ENCODE results near the gene BNIPL. TPM values are rescaled to one million over a fixed set of nuclear protein-coding genes. Genes with fewer than 3 reads are reported as not detected.
A peak's percentile ranks its signal among the peaks of the same experiment; 100 is the strongest.

Gene BNIPL
- total and polyA plus RNA-seq, 2 of the 13 experiments (the other 11 are each of a cell fraction or from before 2014, with no cell fraction given) = 0.40 to 1.1 TPM

- TF ChIP-seq ZHX2 (IDR thresholded peaks at IDR 0.05; ENCODE audit: low read depth) = peak; percentile 64; the same call in 1 of the 2 replicates
- TF ChIP-seq ZHX2 (CRISPR knock-in tag; IDR thresholded peaks at IDR 0.05; ENCODE audit: borderline replicate concordance) = 0 out of 2 replicates have a peak, but pooled peaks have one; percentile 39
- peak; percentile 55; the same call in 1 of the 2 replicates for TF ChIP-seq TARDBP (CRISPR knock-in tag; IDR thresholded peaks at IDR 0.05)
- no peak for TF ChIP-seq XRCC5 (optimal IDR thresholded peaks at IDR 0.05; ENCODE audit: low read length)
- TF ChIP-seq ZBTB43 (CRISPR knock-in tag; conservative IDR thresholded peaks at IDR 0.05) = 0 out of 2 replicates have a peak, but pooled peaks have one; percentile 62
- TF ChIP-seq SRF (IDR thresholded peaks at IDR 0.05; ENCODE audit: low read depth, low read length) = no peak
- no peak for TF ChIP-seq ZBTB7A (CRISPR knock-in tag; IDR thresholded peaks at IDR 0.05)
- TF ChIP-seq ZNF512B (CRISPR knock-in tag; IDR thresholded peaks at IDR 0.05; ENCODE audit: borderline replicate concordance) = no peak
- peak; percentile 51; the same call in 1 of the 2 replicates for TF ChIP-seq KDM3A (CRISPR knock-in tag; IDR thresholded peaks at IDR 0.05; ENCODE audit: low read depth)
- peak; percentile 34; the same call in 1 of the 2 replicates for TF ChIP-seq ZNF263 (CRISPR knock-in tag; IDR thresholded peaks at IDR 0.05)
- TF ChIP-seq GTF3A (CRISPR knock-in tag; conservative IDR thresholded peaks at IDR 0.05) = peak; percentile 87; the same call in 1 of the 2 replicates
- TF ChIP-seq YY1 (IDR thresholded peaks at IDR 0.05; ENCODE audit: insufficient read depth, insufficient replicate concordance, low read depth, low read length) = peak; percentile 73
- TF ChIP-seq TAF15 (IDR thresholded peaks at IDR 0.05; ENCODE audit: low read depth, low read length, poor library complexity, severe bottlenecking) = no peak
- no peak for TF ChIP-seq HNRNPUL1 (IDR thresholded peaks at IDR 0.05; ENCODE audit: low read depth, low read length)
- TF ChIP-seq HOMEZ (CRISPR knock-in tag; IDR thresholded peaks at IDR 0.05; ENCODE audit: low read depth) = 0 out of 2 replicates have a peak, but pooled peaks have one; percentile 23
- 0 out of 2 replicates have a peak, but pooled peaks have one; percentile 77 for TF ChIP-seq SRY (CRISPR knock-in tag; IDR thresholded peaks at IDR 0.05)
These were observed 27.9 kb upstream of the BNIPL start, which contains the start of gene PRUNE1 (continued) for GRCh38 chr1:151008244-151009205.
